H9 (cell line): ENCODE data around the gene FXN. TPM values are rescaled to one million over a fixed set of nuclear protein-coding genes. Genes with fewer than 3 reads are reported as not detected.

ENCODE experiments used
- DNase-seq: peaks from one replicate; pipeline ENCODE4 v3.0.0-alpha.2; 2017
- H2AFZ ChIP-seq: one replicate; pipeline ENCODE4 v1.6.1; 2013; ENCODE audit warnings: mild to moderate bottlenecking, low read length, control low read depth, moderate library complexity
- H2AK5ac ChIP-seq: 2 replicates; pipeline ENCODE4 v1.6.1; 2013; ENCODE audit warnings: low read length, control low read depth, mixed read lengths; ENCODE audit not compliant: insufficient read length
- H2BK120ac ChIP-seq: one replicate; pipeline ENCODE4 v1.6.1; 2013; ENCODE audit warnings: low read depth, mild to moderate bottlenecking, low read length, control low read depth, inconsistent platforms; ENCODE audit not compliant: poor library complexity, severe bottlenecking
- H2BK12ac ChIP-seq: 2 replicates; pipeline ENCODE4 v1.6.1; 2013; ENCODE audit warnings: low read length, control low read depth, mixed read lengths, low read depth; ENCODE audit not compliant: insufficient read length
- H2BK15ac ChIP-seq: 2 replicates; pipeline ENCODE4 v1.6.1; 2013; ENCODE audit warnings: low read depth, low read length, control low read depth
- H2BK20ac ChIP-seq: one replicate; pipeline ENCODE4 v1.6.1; 2013; ENCODE audit warnings: low read depth, mild to moderate bottlenecking, low read length, control low read depth, inconsistent platforms; ENCODE audit not compliant: poor library complexity, severe bottlenecking
- H2BK5ac ChIP-seq: 2 replicates; pipeline ENCODE4 v1.6.1; 2013; ENCODE audit warnings: low read length, control low read depth, mixed read lengths; ENCODE audit not compliant: insufficient read length
- H3K14ac ChIP-seq: 2 replicates; pipeline ENCODE4 v1.6.1; 2013; ENCODE audit warnings: low read length, control low read depth; ENCODE audit not compliant: insufficient read depth
- H3K18ac ChIP-seq: 2 replicates; pipeline ENCODE4 v1.6.1; 2013; ENCODE audit warnings: low read depth, mild to moderate bottlenecking, mixed read lengths, low read length, control low read depth; ENCODE audit not compliant: insufficient read length
- H3K23ac ChIP-seq: 2 replicates; pipeline ENCODE4 v1.6.1; 2013; ENCODE audit warnings: low read length, control low read depth, mixed read lengths, low read depth; ENCODE audit not compliant: insufficient read length
- H3K23me2 ChIP-seq: 2 replicates; pipeline ENCODE4 v1.6.1; 2013; ENCODE audit warnings: low read depth, mild to moderate bottlenecking, mixed read lengths, low read length, control low read depth; ENCODE audit not compliant: insufficient read length, poor library complexity, severe bottlenecking
- H3K27ac ChIP-seq: 2 replicates; pipeline ENCODE4 v1.5.1; 2013; ENCODE audit warnings: low read length, control low read depth, mixed read lengths, low read depth; ENCODE audit not compliant: insufficient read length
- H3K27me3 ChIP-seq: 2 replicates; pipeline ENCODE4 v1.6.1; 2013; ENCODE audit warnings: low read length, control low read depth, inconsistent platforms; ENCODE audit not compliant: insufficient read depth
- H3K4ac ChIP-seq: 2 replicates; pipeline ENCODE4 v1.6.1; 2013; ENCODE audit warnings: low read depth, mild to moderate bottlenecking, control low read depth, inconsistent platforms, low read length, moderate library complexity
- H3K4me1 ChIP-seq: 2 replicates; pipeline ENCODE4 v1.6.1; 2013; ENCODE audit warnings: low read length, control low read depth, inconsistent platforms; ENCODE audit not compliant: insufficient read depth
- H3K4me2 ChIP-seq: 2 replicates; pipeline ENCODE4 v1.6.1; 2013; ENCODE audit warnings: low read length, control low read depth, mixed read lengths; ENCODE audit not compliant: insufficient read length, insufficient read depth
- H3K56ac ChIP-seq: 2 replicates; pipeline ENCODE4 v1.6.1; 2013; ENCODE audit warnings: low read depth, mild to moderate bottlenecking, mixed read lengths, low read length, control low read depth; ENCODE audit not compliant: insufficient read length
- H3K79me1 ChIP-seq: 2 replicates; pipeline ENCODE4 v1.6.1; 2013; ENCODE audit warnings: low read depth, mild to moderate bottlenecking, moderate library complexity, low read length, control low read depth, inconsistent platforms; ENCODE audit not compliant: insufficient read depth, poor library complexity, severe bottlenecking
- H3K79me2 ChIP-seq: 2 replicates; pipeline ENCODE4 v1.6.1; 2013; ENCODE audit warnings: low read length, control low read depth, inconsistent platforms; ENCODE audit not compliant: insufficient read depth
- H3K9ac ChIP-seq: 2 replicates; pipeline ENCODE4 v1.6.1; 2013; ENCODE audit warnings: low read length, control low read depth, mixed read lengths; ENCODE audit not compliant: insufficient read length; ENCODE audit errors: extremely low read depth
- H3K9me3 ChIP-seq: one replicate; pipeline ENCODE4 v1.6.1; 2013; ENCODE audit warnings: low read depth, low read length, inconsistent platforms; ENCODE audit not compliant: control insufficient read depth
- H3T11ph ChIP-seq: one replicate; pipeline ENCODE4 v1.6.1; 2013; ENCODE audit warnings: mild to moderate bottlenecking, low read length, control low read depth, inconsistent platforms
- H4K20me1 ChIP-seq: one replicate; pipeline ENCODE4 v1.6.1; 2013; ENCODE audit not compliant: control insufficient read depth, insufficient read length, insufficient read depth
- H4K5ac ChIP-seq: 2 replicates; pipeline ENCODE4 v1.6.1; 2013; ENCODE audit warnings: low read depth, mild to moderate bottlenecking, mixed read lengths, low read length, control low read depth; ENCODE audit not compliant: insufficient read length
- H4K8ac ChIP-seq: replicated peaks from 2 replicates; pipeline ENCODE4 v1.6.1; 2013; ENCODE audit warnings: low read length, control low read depth, mixed read lengths, low read depth; ENCODE audit not compliant: insufficient read length
- H4K91ac ChIP-seq: 2 replicates; pipeline ENCODE4 v1.6.1; 2013; ENCODE audit warnings: low read depth, mild to moderate bottlenecking, moderate library complexity, mixed read lengths, low read length, control low read depth; ENCODE audit not compliant: insufficient read length
- H3K27ac Mint-ChIP-seq, 3 experiments: 2 replicates in 2 of 3; 3 replicates in 1 of 3; pipeline ENCODE4 v1.8.0; 2020 to 2021; ENCODE audit warnings: mixed read lengths in 3 of 3, mild to moderate bottlenecking in 1 of 3, moderate library complexity in 1 of 3
- H3K27me3 Mint-ChIP-seq: 2 replicates; pipeline ENCODE4 v1.8.0; 2021; ENCODE audit warnings: low read depth, mild to moderate bottlenecking, moderate library complexity, mixed read lengths
- H3K36me3 Mint-ChIP-seq, 3 experiments: 2 replicates in 2 of 3; 3 replicates in 1 of 3; pipeline ENCODE4 v1.8.0; 2020 to 2021; ENCODE audit warnings: low read depth in 3 of 3, mixed read lengths in 3 of 3; ENCODE audit not compliant: insufficient read depth in 1 of 3
- H3K4me1 Mint-ChIP-seq, 2 experiments: 2 replicates each; pipeline ENCODE4 v1.8.0; 2020; ENCODE audit warnings: mixed read lengths in 2 of 2
- H3K4me3 Mint-ChIP-seq, 2 experiments: 2 replicates in 1 of 2; 3 replicates in 1 of 2; pipeline ENCODE4 v1.8.0; 2020 to 2021; ENCODE audit warnings: mild to moderate bottlenecking in 2 of 2, mixed read lengths in 2 of 2, moderate library complexity in 1 of 2
- H3K9me3 Mint-ChIP-seq, 2 experiments: 2 replicates in 1 of 2; 3 replicates in 1 of 2; pipeline ENCODE4 v1.8.0; 2020; ENCODE audit warnings: mild to moderate bottlenecking in 2 of 2, mixed read lengths in 2 of 2, moderate library complexity in 1 of 2
- CTCF ChIP-seq: fragments of 200-600 bp; sonication (generic); conservative IDR thresholded peaks from 3 replicates; pipeline ENCODE4 v1.8.0; 2021; ENCODE audit warnings: antibody characterized with exemption, mild to moderate bottlenecking
- WGBS: extraction: QIAGEN DNeasy Blood & Tissue Kit; methylation state at CpG from one replicate; pipeline ENCODE4 v1.1.7; 2013; ENCODE audit warnings: missing lambda C conversion rate, low lambda C conversion rate, mixed read lengths; ENCODE audit not compliant: insufficient read length; ENCODE audit errors: extremely low coverage; 5-methylcytosine and 5-hydroxymethylcytosine counted together
- total RNA-seq: library from RNA; stranded (reverse); gene quantifications from 2 replicates; pipeline ENCODE4 v1.2.1, GENCODE V29; 2021

FXN gene
- total RNA-seq, 1 experiment from 2014 or later, result 34.4 TPM

- H2BK120ac ChIP-seq, result no peak overlapping the region
- peaks cover 22 to 25% of the 10 kb centered on the region in 2 experiments for H3K4me1 Mint-ChIP-seq
- no peaks in the 10 kb centered on the region for H3K79me1 ChIP-seq
- H3K4me1 ChIP-seq, result peaks cover 6% of the 10 kb centered on the region; the same call in 1 of the 2 replicates
- H3K27me3 ChIP-seq, result no peaks in the 10 kb centered on the region
- no peak overlapping the region for H2AK5ac ChIP-seq
- H3K14ac ChIP-seq, result no peak overlapping the region
- no peak overlapping the region for H3K9ac ChIP-seq
- no CpG with 5 or more reads among the region's 11 CpGs for WGBS
- H4K91ac ChIP-seq, result no peak overlapping the region
- no peak overlapping the region for H2BK20ac ChIP-seq
- H2AFZ ChIP-seq, result no peak overlapping the region
- no peak overlapping the region for H2BK15ac ChIP-seq
- no peak overlapping the region for H3K4me2 ChIP-seq
- no peak overlapping the region for H3K18ac ChIP-seq
- no peak overlapping the region for H2BK12ac ChIP-seq
- TF ChIP-seq CTCF, result no peak; the same call in 2 of the 3 replicates
- H3T11ph ChIP-seq, result no peak overlapping the region
- no peaks in the 10 kb centered on the region for H4K20me1 ChIP-seq
- no peak overlapping the region for H3K4ac ChIP-seq
- no peak overlapping the region for H3K23ac ChIP-seq
- no peak for DNase-seq
- H4K8ac ChIP-seq, result no peak overlapping the region
- H3K27ac Mint-ChIP-seq, result 0 out of 7 replicates have a peak overlapping the region, but pooled peaks of 1 of the 3 experiments have one; percentile 40
- no peaks in the 10 kb centered on the region; a peak in 1 of 5 replicates for H3K9me3 Mint-ChIP-seq
- no peaks in the 10 kb centered on the region for H3K9me3 ChIP-seq
- H3K56ac ChIP-seq, result no peak overlapping the region
- no peak overlapping the region for H2BK5ac ChIP-seq
- H3K79me2 ChIP-seq, result peaks cover 3% of the 10 kb centered on the region; the same call in 1 of the 2 replicates
- peaks cover 15% of the 10 kb centered on the region for H3K23me2 ChIP-seq
- H3K27ac ChIP-seq, result no peak overlapping the region
- H3K27me3 Mint-ChIP-seq, result no peaks in the 10 kb centered on the region
- H4K5ac ChIP-seq, result no peak overlapping the region
- peaks cover 0 to 2% (median 0%) of the 10 kb centered on the region in 3 experiments; a peak in 4 of 7 replicates for H3K36me3 Mint-ChIP-seq
- no peak overlapping the region; a peak in 1 of 5 replicates for H3K4me3 Mint-ChIP-seq
Measured at GRCh38 chr9:69118656-69119055, 83.1 kb downstream of the FXN start.
